Measurements from ENCODE around the gene CDH23. TPM values are rescaled to one million over a fixed set of nuclear protein-coding genes. Genes with fewer than 3 reads are reported as not detected.

The CDH23 gene
- total and polyA plus RNA-seq, 9 of the 15 experiments (the other 6 are each of a cell fraction or from before 2014, with no cell fraction given) = 0.18 to 1.2 (median 0.47) TPM

GRCh38 chr10:71729161-71729636 lies 332.5 kb downstream of the CDH23 start (continued):
- TF ChIP-seq ATF1 (CRISPR knock-in tag; IDR thresholded peaks at IDR 0.05) (no peak), ATF1 (tag; IDR thresholded peaks at IDR 0.05) (no peak), CBFA2T3 (IDR thresholded peaks at IDR 0.05) (no peak), MTF1 (CRISPR knock-in tag; IDR thresholded peaks at IDR 0.05; ENCODE audit: borderline replicate concordance) (no peak), GABPA (tag; conservative IDR thresholded peaks at IDR 0.05; ENCODE audit: low read depth) (peak; percentile 43; the same call in 1 of the 2 replicates), VEZF1 (CRISPR knock-in tag; IDR thresholded peaks at IDR 0.05) (peak; percentile 72), MECOM (CRISPR knock-in tag; IDR thresholded peaks at IDR 0.05) (no peak), SIN3A (IDR thresholded peaks at IDR 0.05; ENCODE audit: borderline replicate concordance in 2 of 2, control insufficient read depth in 1 of 2, low read depth in 2 of 2, low read length in 2 of 2) (no peak), KLF6 (CRISPR knock-in tag; IDR thresholded peaks at IDR 0.05; ENCODE audit: borderline replicate concordance) (0 out of 2 replicates have a peak, but pooled peaks have one; percentile 49), MNT (conservative IDR thresholded peaks at IDR 0.05) (no peak)
